Right atrium auricular region (tissue), 2 donors: ENCODE results near the gene THY1. TPM values are rescaled to one million over a fixed set of nuclear protein-coding genes. Genes with fewer than 3 reads are reported as not detected.
"Not testable (repeated sequence)": the region's sequence is repeated elsewhere in the genome, so short reads cannot be mapped to it uniquely, and the experiment has no call there.

Experiments
- DNase-seq: peaks from one replicate; pipeline ENCODE4 v3.0.0-alpha.2; 2019; ENCODE audit warnings: low spot score
- H3K27ac ChIP-seq, 2 donors: fragments of 200-600 bp; sonication (generic); 1 replicate in 1 of 2; 2 replicates in 1 of 2; pipeline ENCODE4 v1.5.1; 2016 to 2019
- H3K27me3 ChIP-seq, 2 donors: fragments of 200-600 bp; sonication (generic); one replicate each; pipeline versions ENCODE4 v1.5.1 to v1.6.0; 2017 to 2019
- H3K36me3 ChIP-seq: fragments of 200-600 bp; sonication (generic); one replicate; pipeline ENCODE4 v1.5.1; 2016
- H3K4me1 ChIP-seq, 2 donors: fragments of 200-600 bp; sonication (generic); one replicate each; pipeline versions ENCODE4 v1.5.1 to v1.6.0; 2017 to 2019
- H3K4me3 ChIP-seq, 2 donors: fragments of 200-600 bp; sonication (generic); 1 replicate in 1 of 2; 2 replicates in 1 of 2; pipeline ENCODE4 v1.5.1; 2017 to 2019; ENCODE audit warnings: mild to moderate bottlenecking in 1 of 2, moderate library complexity in 1 of 2
- H3K9me3 ChIP-seq, 2 donors: fragments of 200-600 bp; sonication (generic); one replicate each; pipeline ENCODE4 v1.5.1; 2019
- CTCF ChIP-seq, 2 donors: fragments of 200-600 bp; sonication (generic); IDR thresholded peaks; one replicate each; pipeline ENCODE4 v1.5.1; 2019; ENCODE audit warnings: antibody characterized with exemption in 2 of 2
- total RNA-seq, 2 donors: library from RNA; depleted of rRNA; stranded (reverse); fragments of >200 nt; gene quantifications; one replicate each; pipeline ENCODE4 v1.1.0, GENCODE V29; 2016

The THY1 gene
- total RNA-seq, 2 donors from 2014 or later, result 2.0 to 7.2 TPM

- Histone ChIP-seq H3K27me3 (no peaks in the 10 kb centered on the region), H3K36me3 (no peaks in the 10 kb centered on the region), H3K9me3 (no peaks in the 10 kb centered on the region), H3K4me1 (no peaks in the 10 kb centered on the region), H3K27ac (no peak overlapping the region), H3K4me3 (no peak overlapping the region)
- no peak for DNase-seq
- TF ChIP-seq CTCF (IDR thresholded peaks at IDR 0.05), result no peak
Observed at GRCh38 chr11:119391275-119391674, 31.7 kb downstream of the THY1 start.

GRCh38 chr11:119389611-119390254 is 33.2 kb downstream of the THY1 start:
- DNase-seq, result no peak
- no peak overlapping the region for H3K4me3 ChIP-seq
- no peak overlapping the region for H3K27ac ChIP-seq
- no peak for TF ChIP-seq CTCF (IDR thresholded peaks at IDR 0.05)
- H3K9me3 ChIP-seq, result no peaks in the 10 kb centered on the region
- H3K36me3 ChIP-seq, result no peaks in the 10 kb centered on the region
- no peaks in the 10 kb centered on the region for H3K4me1 ChIP-seq
- no peaks in the 10 kb centered on the region for H3K27me3 ChIP-seq

GRCh38 chr11:119388103-119388502 is 34.9 kb downstream of the THY1 start:
- no peak for DNase-seq
- Histone ChIP-seq H3K36me3 (no peaks in the 10 kb centered on the region), H3K27me3 (no peaks in the 10 kb centered on the region), H3K9me3 (no peaks in the 10 kb centered on the region), H3K27ac (no peak overlapping the region), H3K4me1 (no peaks in the 10 kb centered on the region), H3K4me3 (no peak overlapping the region)
- TF ChIP-seq CTCF (IDR thresholded peaks at IDR 0.05), result no peak

GRCh38 chr11:119384332-119384731 is 38.6 kb downstream of the THY1 start:
- DNase-seq, result no peak
- no peaks in the 10 kb centered on the region for H3K27me3 ChIP-seq
- H3K4me1 ChIP-seq, result peaks cover 0 to 24% of the 10 kb centered on the region in 2 donors
- no peaks in the 10 kb centered on the region for H3K36me3 ChIP-seq
- H3K9me3 ChIP-seq, result no peaks in the 10 kb centered on the region
- TF ChIP-seq CTCF (IDR thresholded peaks at IDR 0.05), result no peak
- no peak overlapping the region for H3K27ac ChIP-seq
- no peak overlapping the region for H3K4me3 ChIP-seq

- not testable (repeated sequence) for H3K27ac ChIP-seq, H3K4me3 ChIP-seq, DNase-seq, H3K36me3 ChIP-seq, H3K27me3 ChIP-seq, H3K9me3 ChIP-seq
- peaks cover 0 to 28% of the 10 kb centered on the region in 2 donors for H3K4me1 ChIP-seq
Observed at GRCh38 chr11:119382513-119382912, 40.5 kb downstream of the THY1 start.

- H3K27ac ChIP-seq, result peak overlapping the region; percentile 59 to 94
Observed at GRCh38 chr11:119382101-119382500, 40.9 kb downstream of the THY1 start.

More at GRCh38 chr11:119382101-119382500, 40.9 kb downstream of the THY1 start:
- H3K27me3 ChIP-seq, result no peaks in the 10 kb centered on the region
- peaks cover 0 to 32% of the 10 kb centered on the region in 2 donors for H3K4me1 ChIP-seq
- no peak for TF ChIP-seq CTCF (IDR thresholded peaks at IDR 0.05)
- H3K36me3 ChIP-seq, result no peaks in the 10 kb centered on the region
- peak overlapping the region; percentile 39 to 56 for H3K4me3 ChIP-seq
- H3K9me3 ChIP-seq, result no peaks in the 10 kb centered on the region
- DNase-seq, result no peak
